Nephron progenitor cell (in vitro differentiated cells): ENCODE data around the gene RIPOR1.

Source experiments
- DNase-seq: peaks from one replicate; pipeline ENCODE4 v3.0.0; 2021
- H3K27ac Mint-ChIP-seq: 2 replicates; pipeline ENCODE4 v1.8.0; 2021; ENCODE audit warnings: mild to moderate bottlenecking, moderate library complexity, mixed read lengths
- H3K27me3 Mint-ChIP-seq: 2 replicates; pipeline ENCODE4 v1.8.0; 2021; ENCODE audit warnings: mild to moderate bottlenecking, low read depth, mixed read lengths; ENCODE audit not compliant: poor library complexity
- H3K36me3 Mint-ChIP-seq: 2 replicates; pipeline ENCODE4 v1.8.0; 2021; ENCODE audit warnings: low read depth, mixed read lengths
- H3K4me1 Mint-ChIP-seq: 2 replicates; pipeline ENCODE4 v1.8.0; 2021; ENCODE audit warnings: mixed read lengths
- H3K4me3 Mint-ChIP-seq: 2 replicates; pipeline ENCODE4 v1.8.0; 2021; ENCODE audit warnings: mild to moderate bottlenecking, moderate library complexity, mixed read lengths
- H3K9me3 Mint-ChIP-seq: 2 replicates; pipeline ENCODE4 v1.8.0; 2021; ENCODE audit warnings: mild to moderate bottlenecking, moderate library complexity, mixed read lengths
- TF ChIP-seq, protein P1 (sequence below): fragments of 200-600 bp; sonication (generic); IDR thresholded peaks from 2 replicates; pipeline ENCODE4 v1.5.0; 2021; ENCODE audit warnings: antibody characterized with exemption

Gene RIPOR1

DNA sequence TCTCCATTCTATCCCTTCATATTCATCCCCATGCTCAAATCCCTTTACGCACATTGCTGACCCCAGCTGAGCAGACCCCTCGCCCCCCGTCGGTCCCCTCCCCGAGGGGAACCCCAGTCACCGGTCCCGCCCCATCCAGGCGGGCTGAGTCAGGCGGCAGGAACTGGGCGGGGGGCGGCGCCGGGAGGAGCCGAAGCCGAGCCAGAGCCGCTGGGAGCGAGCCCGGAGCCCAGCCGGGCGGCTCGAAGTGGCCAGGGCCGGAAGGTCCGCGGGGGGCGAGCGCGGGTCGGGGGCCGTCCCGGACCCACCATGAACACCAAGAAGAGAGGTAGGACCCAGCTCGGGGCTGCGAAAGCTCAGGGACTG is 8.6 kb downstream of the RIPOR1 start:
- H3K27me3 Mint-ChIP-seq, result peaks cover 82% of the 10 kb centered on the region
- H3K4me1 Mint-ChIP-seq, result peaks cover 34% of the 10 kb centered on the region
- TF ChIP-seq, protein P1, sequence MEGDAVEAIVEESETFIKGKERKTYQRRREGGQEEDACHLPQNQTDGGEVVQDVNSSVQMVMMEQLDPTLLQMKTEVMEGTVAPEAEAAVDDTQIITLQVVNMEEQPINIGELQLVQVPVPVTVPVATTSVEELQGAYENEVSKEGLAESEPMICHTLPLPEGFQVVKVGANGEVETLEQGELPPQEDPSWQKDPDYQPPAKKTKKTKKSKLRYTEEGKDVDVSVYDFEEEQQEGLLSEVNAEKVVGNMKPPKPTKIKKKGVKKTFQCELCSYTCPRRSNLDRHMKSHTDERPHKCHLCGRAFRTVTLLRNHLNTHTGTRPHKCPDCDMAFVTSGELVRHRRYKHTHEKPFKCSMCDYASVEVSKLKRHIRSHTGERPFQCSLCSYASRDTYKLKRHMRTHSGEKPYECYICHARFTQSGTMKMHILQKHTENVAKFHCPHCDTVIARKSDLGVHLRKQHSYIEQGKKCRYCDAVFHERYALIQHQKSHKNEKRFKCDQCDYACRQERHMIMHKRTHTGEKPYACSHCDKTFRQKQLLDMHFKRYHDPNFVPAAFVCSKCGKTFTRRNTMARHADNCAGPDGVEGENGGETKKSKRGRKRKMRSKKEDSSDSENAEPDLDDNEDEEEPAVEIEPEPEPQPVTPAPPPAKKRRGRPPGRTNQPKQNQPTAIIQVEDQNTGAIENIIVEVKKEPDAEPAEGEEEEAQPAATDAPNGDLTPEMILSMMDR, result no peak
- H3K36me3 Mint-ChIP-seq, result peaks cover 33% of the 10 kb centered on the region
- no peaks in the 10 kb centered on the region for H3K9me3 Mint-ChIP-seq
- H3K27ac Mint-ChIP-seq, result no peak overlapping the region
- H3K4me3 Mint-ChIP-seq, result peak overlapping the region; percentile 84
- peak; percentile 68 for DNase-seq

DNA sequence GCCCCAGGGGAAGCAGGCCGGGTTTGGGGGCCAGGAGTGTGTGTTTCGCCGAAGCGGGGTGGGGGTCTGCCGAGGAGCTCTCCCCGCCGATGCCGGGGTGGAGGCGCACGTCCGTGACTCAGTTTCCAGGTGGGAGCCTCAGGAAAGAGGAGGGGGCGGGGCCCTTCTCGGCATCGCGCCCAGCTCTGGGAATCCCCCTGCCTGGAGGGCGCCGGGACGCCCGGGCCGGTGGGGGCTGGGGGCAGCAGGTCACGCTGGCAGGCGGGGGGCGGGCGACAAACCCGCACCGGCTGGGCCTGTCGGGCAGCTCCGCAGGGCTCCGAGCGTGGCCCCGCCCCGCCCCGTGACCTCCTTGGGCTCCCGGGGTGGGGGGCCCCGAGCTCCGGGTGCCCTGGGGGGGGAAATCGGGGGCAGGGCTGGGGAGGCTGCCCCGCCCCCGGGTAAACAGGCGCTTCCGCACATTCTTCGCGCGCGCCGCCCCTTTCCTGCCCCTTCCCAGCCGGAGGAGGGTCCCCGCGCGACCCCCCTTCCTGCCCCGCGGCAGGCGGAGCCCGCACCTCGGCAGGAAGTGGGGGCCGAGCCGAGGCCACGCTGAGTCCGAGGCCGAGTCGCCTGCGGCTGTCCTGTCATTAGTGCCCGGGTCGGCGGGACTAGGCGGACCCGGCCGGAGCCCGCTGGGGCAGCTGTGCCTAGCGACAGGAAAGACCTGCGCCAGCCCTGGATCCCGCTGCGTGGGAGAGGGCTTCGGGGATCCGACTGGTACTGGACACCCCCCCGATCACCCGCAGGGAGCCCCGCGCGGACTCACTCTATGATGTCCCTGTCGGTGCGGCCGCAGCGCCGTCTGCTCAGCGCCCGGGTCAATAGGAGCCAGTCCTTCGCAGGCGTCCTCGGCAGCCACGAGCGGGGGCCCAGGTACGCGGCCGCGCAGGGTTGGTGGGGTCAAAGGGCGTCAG is 9.3 kb downstream of the RIPOR1 start:
- DNase-seq, result peak; percentile 75
- Mint-ChIP-seq H3K36me3 (peaks cover 36% of the 10 kb centered on the region), H3K9me3 (no peaks in the 10 kb centered on the region), H3K27ac (no peak overlapping the region), H3K4me3 (peak overlapping the region; percentile 72), H3K4me1 (peaks cover 27% of the 10 kb centered on the region), H3K27me3 (peaks cover 76% of the 10 kb centered on the region)
- TF ChIP-seq, protein P1, result no peak

DNA sequence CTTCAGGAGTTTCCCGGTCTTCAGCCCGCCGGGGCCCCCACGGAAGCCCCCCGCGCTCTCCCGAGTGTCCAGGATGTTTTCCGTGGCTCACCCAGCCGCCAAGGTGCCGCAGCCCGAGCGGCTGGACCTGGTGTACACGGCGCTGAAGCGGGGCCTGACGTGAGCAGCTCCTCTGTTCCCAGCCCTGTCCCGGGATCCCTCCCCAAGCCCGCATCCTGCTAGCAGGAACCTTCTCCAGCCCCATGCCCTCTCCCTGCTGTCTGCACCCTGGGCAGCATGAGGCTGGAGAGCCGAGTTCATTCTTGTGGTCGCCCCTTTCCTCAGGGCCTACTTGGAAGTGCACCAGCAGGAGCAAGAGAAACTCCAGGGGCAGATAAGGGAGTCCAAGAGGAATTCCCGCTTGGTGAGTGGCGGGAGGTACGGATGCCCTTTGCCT is 10.1 kb downstream of the RIPOR1 start:
- Mint-ChIP-seq H3K4me3 (peak overlapping the region; percentile 66), H3K27me3 (peaks cover 69% of the 10 kb centered on the region), H3K27ac (no peak overlapping the region), H3K36me3 (peaks cover 29% of the 10 kb centered on the region), H3K4me1 (peaks cover 20% of the 10 kb centered on the region), H3K9me3 (no peaks in the 10 kb centered on the region)
- DNase-seq, result no peak
- TF ChIP-seq, protein P1, result no peak

DNA sequence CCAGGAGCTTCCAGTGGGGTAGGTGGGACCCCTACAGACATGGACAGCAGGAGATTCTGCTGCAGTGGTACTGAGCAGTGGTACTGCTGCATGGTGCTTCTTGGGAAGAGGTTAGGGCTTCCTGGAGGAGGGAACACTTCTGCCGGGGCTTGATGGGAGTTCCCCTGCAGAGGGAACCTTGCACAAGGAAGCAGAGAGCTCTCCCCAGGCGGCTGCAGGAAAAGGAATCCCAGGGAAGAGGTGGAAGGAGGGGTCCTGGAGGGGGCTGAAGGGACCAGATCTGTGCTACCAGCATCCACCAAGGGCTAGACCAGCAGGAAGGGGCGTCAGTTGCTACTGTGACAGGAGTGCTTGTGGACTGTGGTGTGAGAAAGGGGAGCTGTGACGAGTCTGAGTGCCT is 10.6 kb downstream of the RIPOR1 start:
- peaks cover 20% of the 10 kb centered on the region for H3K4me1 Mint-ChIP-seq
- H3K27ac Mint-ChIP-seq, result no peak overlapping the region
- no peaks in the 10 kb centered on the region for H3K9me3 Mint-ChIP-seq
- no peak for DNase-seq
- H3K4me3 Mint-ChIP-seq, result peak overlapping the region; percentile 66
- TF ChIP-seq, protein P1, result no peak
- H3K36me3 Mint-ChIP-seq, result peaks cover 29% of the 10 kb centered on the region
- peaks cover 63% of the 10 kb centered on the region for H3K27me3 Mint-ChIP-seq

DNA sequence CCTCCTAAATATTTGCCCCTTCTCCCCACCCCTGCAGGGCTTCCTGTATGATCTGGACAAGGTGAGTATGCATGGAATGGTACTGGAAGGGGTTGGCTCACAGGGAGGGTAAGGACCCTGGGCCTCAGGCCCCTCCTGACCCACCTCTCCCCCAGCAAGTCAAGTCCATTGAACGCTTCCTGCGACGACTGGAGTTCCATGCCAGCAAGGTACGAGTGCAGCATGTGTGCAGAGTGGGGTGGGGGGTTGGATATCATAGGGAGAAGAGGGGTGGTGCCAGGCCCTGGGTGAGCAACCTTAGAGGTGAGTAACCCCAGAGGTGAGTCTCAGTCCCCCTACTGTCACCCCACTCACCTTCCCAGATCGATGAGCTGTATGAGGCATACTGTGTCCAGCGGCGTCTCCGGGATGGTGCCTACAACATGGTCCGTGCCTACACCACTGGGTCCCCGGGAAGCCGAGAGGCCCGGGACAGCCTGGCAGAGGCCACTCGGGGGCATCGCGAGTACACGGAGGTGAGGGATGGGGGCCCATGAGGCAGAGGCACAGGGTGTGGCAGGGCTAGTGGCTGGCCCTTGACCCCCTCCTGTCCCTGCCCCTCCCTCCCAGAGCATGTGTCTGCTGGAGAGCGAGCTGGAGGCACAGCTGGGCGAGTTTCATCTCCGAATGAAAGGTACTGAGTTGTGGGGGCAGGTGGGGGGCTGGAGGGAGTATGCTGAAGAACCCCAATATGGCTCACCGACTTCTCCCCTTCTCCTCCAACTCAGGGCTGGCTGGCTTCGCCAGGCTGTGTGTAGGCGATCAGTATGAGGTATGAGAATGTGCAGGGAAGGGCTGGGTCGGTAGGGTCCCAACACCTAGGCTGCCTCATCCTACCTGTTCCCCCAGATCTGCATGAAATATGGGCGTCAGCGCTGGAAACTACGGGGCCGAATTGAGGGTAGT is 11.3 kb downstream of the RIPOR1 start:
- Mint-ChIP-seq H3K27ac (no peak overlapping the region), H3K27me3 (peaks cover 58% of the 10 kb centered on the region), H3K36me3 (peaks cover 29% of the 10 kb centered on the region), H3K4me3 (no peak overlapping the region), H3K4me1 (peaks cover 20% of the 10 kb centered on the region), H3K9me3 (no peaks in the 10 kb centered on the region)
- TF ChIP-seq, protein P1, result no peak
- DNase-seq, result no peak
